Measurements from ENCODE around the gene FBXO7.

The FBXO7 gene

DNA sequence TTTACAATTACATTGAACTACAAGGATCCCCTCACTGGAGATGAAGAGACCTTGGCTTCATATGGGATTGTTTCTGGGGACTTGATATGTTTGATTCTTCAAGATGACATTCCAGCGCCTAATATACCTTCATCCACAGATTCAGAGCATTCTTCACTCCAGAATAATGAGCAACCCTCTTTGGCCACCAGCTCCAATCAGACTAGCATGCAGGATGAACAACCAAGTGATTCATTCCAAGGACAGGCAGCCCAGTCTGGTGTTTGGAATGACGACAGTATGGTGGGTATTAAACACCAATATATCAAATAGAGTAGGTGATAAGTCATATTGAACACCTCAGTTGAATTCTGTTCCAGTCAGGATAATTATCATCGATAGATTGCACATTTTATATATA, 4.4 kb downstream of the FBXO7 start:
- no peak for TF ChIP-seq TAF1 (IDR thresholded peaks at IDR 0.05; ENCODE audit: borderline replicate concordance, insufficient read depth, low read length)
- no peak for TF ChIP-seq SIN3A (IDR thresholded peaks at IDR 0.05; ENCODE audit: borderline replicate concordance, insufficient read depth, low read length)
- TF ChIP-seq, protein P1, sequence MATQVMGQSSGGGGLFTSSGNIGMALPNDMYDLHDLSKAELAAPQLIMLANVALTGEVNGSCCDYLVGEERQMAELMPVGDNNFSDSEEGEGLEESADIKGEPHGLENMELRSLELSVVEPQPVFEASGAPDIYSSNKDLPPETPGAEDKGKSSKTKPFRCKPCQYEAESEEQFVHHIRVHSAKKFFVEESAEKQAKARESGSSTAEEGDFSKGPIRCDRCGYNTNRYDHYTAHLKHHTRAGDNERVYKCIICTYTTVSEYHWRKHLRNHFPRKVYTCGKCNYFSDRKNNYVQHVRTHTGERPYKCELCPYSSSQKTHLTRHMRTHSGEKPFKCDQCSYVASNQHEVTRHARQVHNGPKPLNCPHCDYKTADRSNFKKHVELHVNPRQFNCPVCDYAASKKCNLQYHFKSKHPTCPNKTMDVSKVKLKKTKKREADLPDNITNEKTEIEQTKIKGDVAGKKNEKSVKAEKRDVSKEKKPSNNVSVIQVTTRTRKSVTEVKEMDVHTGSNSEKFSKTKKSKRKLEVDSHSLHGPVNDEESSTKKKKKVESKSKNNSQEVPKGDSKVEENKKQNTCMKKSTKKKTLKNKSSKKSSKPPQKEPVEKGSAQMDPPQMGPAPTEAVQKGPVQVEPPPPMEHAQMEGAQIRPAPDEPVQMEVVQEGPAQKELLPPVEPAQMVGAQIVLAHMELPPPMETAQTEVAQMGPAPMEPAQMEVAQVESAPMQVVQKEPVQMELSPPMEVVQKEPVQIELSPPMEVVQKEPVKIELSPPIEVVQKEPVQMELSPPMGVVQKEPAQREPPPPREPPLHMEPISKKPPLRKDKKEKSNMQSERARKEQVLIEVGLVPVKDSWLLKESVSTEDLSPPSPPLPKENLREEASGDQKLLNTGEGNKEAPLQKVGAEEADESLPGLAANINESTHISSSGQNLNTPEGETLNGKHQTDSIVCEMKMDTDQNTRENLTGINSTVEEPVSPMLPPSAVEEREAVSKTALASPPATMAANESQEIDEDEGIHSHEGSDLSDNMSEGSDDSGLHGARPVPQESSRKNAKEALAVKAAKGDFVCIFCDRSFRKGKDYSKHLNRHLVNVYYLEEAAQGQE (IDR thresholded peaks at IDR 0.05; ENCODE audit: insufficient read depth in 1 of 2, low read depth in 2 of 2, low read length in 2 of 2), result no peak
- no peak for TF ChIP-seq FOXP2 (optimal IDR thresholded peaks at IDR 0.05; ENCODE audit: borderline replicate concordance, extremely low read depth, extremely low read length, insufficient read depth)
- TF ChIP-seq POLR2AphosphoS5 (IDR thresholded peaks at IDR 0.05; ENCODE audit: low read depth, low read length), result no peak

DNA sequence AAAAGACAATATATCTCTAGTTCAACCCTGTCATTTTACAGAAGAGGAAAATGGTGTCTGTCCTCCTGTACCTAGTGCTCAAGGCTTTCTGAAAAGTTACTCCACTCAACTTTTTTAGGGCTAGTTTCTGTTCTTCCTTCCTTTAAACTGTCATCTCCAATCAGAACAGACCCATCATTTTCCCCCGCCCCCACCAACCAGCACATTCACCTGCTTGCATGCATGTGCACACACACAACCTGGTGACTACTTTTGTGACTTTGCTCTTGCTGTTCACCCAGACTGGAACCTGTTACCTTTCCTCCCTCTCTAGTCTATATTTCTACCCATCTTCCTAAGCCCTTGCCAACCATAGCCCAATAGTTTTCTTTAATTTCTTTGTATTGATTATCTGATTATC, 5.6 kb downstream of the FBXO7 start:
- TF ChIP-seq FOXP2 (optimal IDR thresholded peaks at IDR 0.05; ENCODE audit: borderline replicate concordance, extremely low read depth, extremely low read length, insufficient read depth), result no peak
- no peak for TF ChIP-seq SIN3A (IDR thresholded peaks at IDR 0.05; ENCODE audit: borderline replicate concordance, insufficient read depth, low read length)
- TF ChIP-seq TAF1 (IDR thresholded peaks at IDR 0.05; ENCODE audit: borderline replicate concordance, insufficient read depth, low read length), result no peak
- TF ChIP-seq, protein P1 (IDR thresholded peaks at IDR 0.05; ENCODE audit: insufficient read depth in 1 of 2, low read depth in 2 of 2, low read length in 2 of 2), result no peak
- no peak for TF ChIP-seq POLR2AphosphoS5 (IDR thresholded peaks at IDR 0.05; ENCODE audit: low read depth, low read length)

DNA sequence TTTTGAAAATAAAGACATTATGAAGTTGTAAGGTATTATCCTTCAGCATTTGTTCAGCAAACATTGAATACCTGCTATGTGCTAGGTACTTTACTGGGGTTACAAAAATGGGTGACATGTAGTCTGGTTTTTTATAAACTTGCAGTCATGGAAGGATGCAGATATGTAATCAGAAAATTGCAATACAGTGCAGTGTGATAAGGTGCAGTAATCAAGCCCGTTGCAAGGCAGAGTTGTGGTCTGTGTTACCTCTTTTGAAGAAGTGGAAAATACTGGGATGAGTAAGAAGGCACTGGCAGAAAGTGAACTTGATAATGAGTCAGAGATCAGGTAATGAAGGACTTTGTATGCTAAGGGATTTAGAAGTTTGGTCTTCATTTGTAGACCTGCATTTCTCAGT, 8.1 kb downstream of the FBXO7 start:
- TF ChIP-seq POLR2AphosphoS5 (IDR thresholded peaks at IDR 0.05; ENCODE audit: low read depth, low read length) (no peak), SIN3A (IDR thresholded peaks at IDR 0.05; ENCODE audit: borderline replicate concordance, insufficient read depth, low read length) (no peak), TAF1 (IDR thresholded peaks at IDR 0.05; ENCODE audit: borderline replicate concordance, insufficient read depth, low read length) (no peak), FOXP2 (optimal IDR thresholded peaks at IDR 0.05; ENCODE audit: borderline replicate concordance, extremely low read depth, extremely low read length, insufficient read depth) (no peak)
- TF ChIP-seq, protein P1 (IDR thresholded peaks at IDR 0.05; ENCODE audit: insufficient read depth in 1 of 2, low read depth in 2 of 2, low read length in 2 of 2), result no peak

DNA sequence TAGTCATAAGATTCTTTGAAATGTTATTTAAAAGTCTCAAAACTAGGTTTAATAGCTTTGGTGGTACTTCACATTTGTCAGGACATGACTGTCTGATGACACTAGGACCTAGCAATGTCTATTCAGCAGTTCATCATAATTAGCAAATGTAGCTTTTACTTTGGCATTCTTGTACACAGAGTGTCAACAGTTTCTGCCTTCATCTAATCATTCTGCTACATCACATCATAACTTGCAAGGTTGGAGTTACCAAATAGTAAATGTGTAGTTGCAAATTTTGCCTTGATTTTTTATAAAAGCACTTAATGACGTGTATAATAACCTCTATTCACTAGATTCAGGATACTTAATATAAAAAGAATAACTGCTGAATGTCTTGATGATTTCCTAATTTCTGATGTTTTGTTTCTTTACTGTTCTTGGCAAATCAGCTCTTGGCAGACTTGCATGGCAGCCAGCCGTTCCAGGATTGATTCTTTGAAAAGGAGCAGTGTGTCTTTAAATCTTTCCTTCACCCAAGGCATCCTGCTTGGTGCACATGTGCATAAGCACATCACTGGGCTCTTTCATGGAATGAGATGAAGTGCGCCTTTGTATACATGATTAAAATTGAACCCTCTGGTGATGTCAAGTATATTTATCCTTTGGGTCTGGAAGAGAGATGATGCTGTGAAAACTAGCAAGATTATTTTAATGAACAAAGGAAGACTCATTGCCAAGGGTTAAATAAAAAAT, 12.2 kb downstream of the FBXO7 start:
- TF ChIP-seq SIN3A (IDR thresholded peaks at IDR 0.05; ENCODE audit: borderline replicate concordance, insufficient read depth, low read length), result no peak
- no peak for TF ChIP-seq TAF1 (IDR thresholded peaks at IDR 0.05; ENCODE audit: borderline replicate concordance, insufficient read depth, low read length)
- TF ChIP-seq, protein P1 (IDR thresholded peaks at IDR 0.05; ENCODE audit: insufficient read depth in 1 of 2, low read depth in 2 of 2, low read length in 2 of 2), result no peak
- no peak for TF ChIP-seq FOXP2 (optimal IDR thresholded peaks at IDR 0.05; ENCODE audit: borderline replicate concordance, extremely low read depth, extremely low read length, insufficient read depth)
- no peak for TF ChIP-seq POLR2AphosphoS5 (IDR thresholded peaks at IDR 0.05; ENCODE audit: low read depth, low read length)
